Measurements from ENCODE around the gene RBM44.
"Not testable (repeated sequence)": the region's sequence is repeated elsewhere in the genome, so short reads cannot be mapped to it uniquely, and the experiment has no call there.

Gene RBM44

GRCh38 chr2:237798236-237799059 lies at the start of gene RBM44:
Gene RBM44, plus strand, starts transcription at chr2:237798779. Its CDS starts 14,831 bp downstream, at chr2:237813610.
- no peak for TF ChIP-seq CTCF (IDR thresholded peaks at IDR 0.05; ENCODE audit: low read depth, low read length)
- DNase-seq (ENCODE audit: low read depth in 2 of 2) = no peak
- no peak within 1 kb of the TSS for H3K4me3 ChIP-seq (replicated peaks in 1 of 2; ENCODE audit: low read depth in 2 of 2, low read length in 2 of 2)

GRCh38 chr2:237749002-237749401 lies 49.6 kb upstream of the RBM44 start:
- no peak for DNase-seq (ENCODE audit: low read depth in 2 of 2)
- H3K4me3 ChIP-seq (replicated peaks in 1 of 2; ENCODE audit: low read depth in 2 of 2, low read length in 2 of 2) = no peak overlapping the region
- no peak for TF ChIP-seq CTCF (IDR thresholded peaks at IDR 0.05; ENCODE audit: low read depth, low read length)

GRCh38 chr2:237749961-237750360 lies 48.6 kb upstream of the RBM44 start:
- TF ChIP-seq CTCF (IDR thresholded peaks at IDR 0.05; ENCODE audit: low read depth, low read length) = no peak
- H3K4me3 ChIP-seq (replicated peaks in 1 of 2; ENCODE audit: low read depth in 2 of 2, low read length in 2 of 2) = no peak overlapping the region
- no peak for DNase-seq (ENCODE audit: low read depth in 2 of 2)

- H3K4me3 ChIP-seq (replicated peaks in 1 of 2; ENCODE audit: low read depth in 2 of 2, low read length in 2 of 2); DNase-seq (ENCODE audit: low read depth in 2 of 2): not testable (repeated sequence)
Observed at GRCh38 chr2:237750441-237750840, 48.1 kb upstream of the RBM44 start.

- H3K4me3 ChIP-seq (replicated peaks in 1 of 2; ENCODE audit: low read depth in 2 of 2, low read length in 2 of 2) = no peak overlapping the region
- no peak for DNase-seq (ENCODE audit: low read depth in 2 of 2)
- no peak for TF ChIP-seq CTCF (IDR thresholded peaks at IDR 0.05; ENCODE audit: low read depth, low read length)
Observed at GRCh38 chr2:237752761-237753165, 45.8 kb upstream of the RBM44 start.

- peak in 1 of 2 donors; percentile 23 for DNase-seq (ENCODE audit: low read depth in 2 of 2)
- no peak for TF ChIP-seq CTCF (IDR thresholded peaks at IDR 0.05; ENCODE audit: low read depth, low read length)
- no peak overlapping the region for H3K4me3 ChIP-seq (replicated peaks in 1 of 2; ENCODE audit: low read depth in 2 of 2, low read length in 2 of 2)
Observed at GRCh38 chr2:237754182-237754581, 44.4 kb upstream of the RBM44 start.

- H3K4me3 ChIP-seq (replicated peaks in 1 of 2; ENCODE audit: low read depth in 2 of 2, low read length in 2 of 2) = no peak overlapping the region
- no peak for DNase-seq (ENCODE audit: low read depth in 2 of 2)
- no peak for TF ChIP-seq CTCF (IDR thresholded peaks at IDR 0.05; ENCODE audit: low read depth, low read length)
Observed at GRCh38 chr2:237754626-237755248, 43.8 kb upstream of the RBM44 start.

All from cardiac fibroblast (primary cell).